CD4-positive, alpha-beta memory T cell (primary cell): ENCODE measurements around the gene HMGXB4. TPM values are rescaled to one million over a fixed set of nuclear protein-coding genes. Genes with fewer than 3 reads are reported as not detected.

Experiments used
- CTCF ChIA-PET: fragments of 350-600 bp; sonication (Branson Sonifier 250); formaldehyde crosslinking; loops from one replicate; lab custom pipeline; 2021; ENCODE audit warnings: inconsistent platforms; ENCODE audit not compliant: partially characterized antibody; lab: Charles Lee
- POLR2A ChIA-PET: fragments of 350-600 bp; sonication (Branson Sonifier 250); formaldehyde crosslinking; loops from one replicate; lab custom pipeline; 2021; ENCODE audit not compliant: partially characterized antibody; lab: Charles Lee
- DNase-seq, 5 donors: peaks; one replicate each; pipeline versions ENCODE4 v3.0.0 to v3.0.0-alpha.2; 2020 to 2022; ENCODE audit warnings: mixed read lengths in 1 of 5
- H3K27ac ChIP-seq: one replicate; pipeline ENCODE4 v1.7.0; 2013; ENCODE audit warnings: low read depth, low read length
- H3K27me3 ChIP-seq: 2 replicates; pipeline ENCODE4 v1.7.0; 2013; ENCODE audit warnings: mild to moderate bottlenecking, low read length, moderate library complexity; ENCODE audit not compliant: insufficient read depth
- H3K36me3 ChIP-seq: 2 replicates; pipeline ENCODE4 v1.7.0; 2013; ENCODE audit warnings: mild to moderate bottlenecking, low read length, moderate library complexity; ENCODE audit not compliant: insufficient read depth
- H3K4me1 ChIP-seq: 2 replicates; pipeline ENCODE4 v1.7.0; 2013; ENCODE audit warnings: mild to moderate bottlenecking, low read length, moderate library complexity; ENCODE audit not compliant: insufficient read depth
- H3K4me3 ChIP-seq, 2 donors: one replicate each; pipeline ENCODE4 v1.7.0; 2013; ENCODE audit warnings: low read length in 2 of 2, mild to moderate bottlenecking in 1 of 2
- H3K9me3 ChIP-seq, 2 donors: one replicate each; pipeline ENCODE4 v1.7.0; 2013; ENCODE audit warnings: low read length in 2 of 2, control low read depth in 1 of 2; ENCODE audit not compliant: control insufficient read depth in 1 of 2
- H3K27ac Mint-ChIP-seq, 7 donors: one replicate each; pipeline ENCODE4 v1.8.0; 2020 to 2021; ENCODE audit warnings: mixed read lengths in 7 of 7, mild to moderate bottlenecking in 6 of 7, inconsistent platforms in 3 of 7, moderate library complexity in 3 of 7
- H3K27me3 Mint-ChIP-seq, 2 donors: one replicate each; pipeline ENCODE4 v1.8.0; 2020 to 2021; ENCODE audit warnings: mixed read lengths in 2 of 2
- H3K36me3 Mint-ChIP-seq, 2 donors: one replicate each; pipeline ENCODE4 v1.8.0; 2020 to 2021; ENCODE audit warnings: mixed read lengths in 2 of 2, inconsistent platforms in 1 of 2, mild to moderate bottlenecking in 1 of 2
- H3K4me1 Mint-ChIP-seq, 4 donors: one replicate each; pipeline ENCODE4 v1.8.0; 2020 to 2021; ENCODE audit warnings: mixed read lengths in 4 of 4, mild to moderate bottlenecking in 1 of 4
- H3K4me3 Mint-ChIP-seq, 8 donors: one replicate each; pipeline ENCODE4 v1.8.0; 2020 to 2021; ENCODE audit warnings: mixed read lengths in 8 of 8, mild to moderate bottlenecking in 7 of 8, moderate library complexity in 6 of 8, inconsistent platforms in 3 of 8
- H3K9me3 Mint-ChIP-seq, 8 donors: one replicate each; pipeline ENCODE4 v1.8.0; 2020 to 2021; ENCODE audit warnings: mixed read lengths in 8 of 8, mild to moderate bottlenecking in 5 of 8, inconsistent platforms in 3 of 8, moderate library complexity in 1 of 8
- intact Hi-C: fragments of 100-400 bp; cut with micrococcal nuclease; formaldehyde crosslinking; loops from one replicate; pipeline ENCODE4 v1.15.1; 2023
- polyA plus RNA-seq, 2 donors: library from polyadenylated mRNA; unstranded; fragments of 300-500 nt; fragmentation: Illumina TruSeq; gene quantifications; one replicate each; pipeline ENCODE4 v1.2.3, GENCODE V29; 2021
- total RNA-seq, 2 experiments: library from RNA; stranded (reverse); gene quantifications; one replicate each; pipeline ENCODE4 v1.2.3, GENCODE V29; 2021

The HMGXB4 gene
- total and polyA plus RNA-seq, 4 experiments from 2014 or later: 8.7 to 25.3 (median 17.5) TPM

DNA sequence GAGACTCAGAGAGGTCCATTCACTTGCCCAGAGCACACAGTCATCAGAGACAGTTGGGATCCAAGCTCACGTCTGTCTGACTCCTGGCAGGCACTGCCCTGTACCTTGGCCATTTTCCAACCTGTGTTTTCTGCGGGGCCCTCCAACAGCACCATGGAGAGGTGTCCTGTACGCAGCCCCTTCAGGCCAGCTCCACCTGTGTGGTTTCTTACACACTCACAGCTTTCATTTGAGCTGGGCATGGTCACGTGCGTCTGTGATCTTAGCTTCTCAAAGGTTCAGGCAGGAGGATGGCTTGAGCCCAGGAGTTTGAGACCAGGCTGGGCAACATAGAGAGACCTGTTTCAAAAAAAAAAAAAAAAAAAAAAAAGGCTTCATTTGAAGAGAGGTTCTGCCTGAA is 66.8 kb downstream of the HMGXB4 start:
- Histone ChIP-seq H3K27ac (no peak overlapping the region), H3K27me3 (no peaks in the 10 kb centered on the region), H3K4me1 (peaks cover 10% of the 10 kb centered on the region), H3K36me3 (peaks cover 71% of the 10 kb centered on the region), H3K9me3 (no peaks in the 10 kb centered on the region), H3K4me3 (no peak overlapping the region)
- H3K36me3 Mint-ChIP-seq: peaks cover 45 to 75% of the 10 kb centered on the region in 2 donors
- ChIA-PET POLR2A (no interaction called here), CTCF (interaction anchor here (0.7 kb wide), 1 partner anchor 26 kb away, joined by 3 read pairs; no protein-coding TSS in a partner anchor)
- no peak overlapping the region for H3K4me3 Mint-ChIP-seq
- H3K4me1 Mint-ChIP-seq: peaks cover 1 to 17% (median 7%) of the 10 kb centered on the region in 4 donors
- no peak for DNase-seq
- no peaks in the 10 kb centered on the region for H3K27me3 Mint-ChIP-seq
- peaks cover 0 to 3% (median 0%) of the 10 kb centered on the region in 8 donors for H3K9me3 Mint-ChIP-seq
- H3K27ac Mint-ChIP-seq: no peak overlapping the region
- intact Hi-C loops: no loop called here

DNA sequence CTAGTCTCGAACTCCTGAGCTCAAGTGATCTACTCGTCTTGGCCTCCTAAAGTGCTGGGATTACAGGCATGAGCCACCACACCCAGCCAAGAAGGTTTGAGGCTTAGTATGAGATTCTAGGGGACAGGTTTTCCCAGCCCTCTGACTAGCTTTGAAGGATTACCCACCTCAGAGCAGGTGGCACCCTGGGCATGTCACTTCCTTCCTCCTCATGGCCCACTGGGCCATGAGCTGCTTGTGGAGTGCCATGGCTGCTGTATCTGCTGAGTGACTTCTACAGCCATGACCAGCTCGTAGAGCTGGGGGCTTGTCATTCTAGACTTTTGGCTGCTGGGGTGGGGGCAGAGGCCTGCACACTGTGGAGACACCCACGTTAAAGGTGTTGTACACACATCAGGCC is 67.5 kb downstream of the HMGXB4 start:
- no peaks in the 10 kb centered on the region for H3K9me3 ChIP-seq
- intact Hi-C loops: no loop called here
- POLR2A ChIA-PET: no interaction called here
- CTCF ChIA-PET: interaction anchor here (0.7 kb wide), 1 partner anchor 26 kb away, joined by 3 read pairs; no protein-coding TSS in a partner anchor
- peaks cover 5 to 23% (median 12%) of the 10 kb centered on the region in 4 donors for H3K4me1 Mint-ChIP-seq
- no peaks in the 10 kb centered on the region for H3K27me3 ChIP-seq
- peaks cover 45 to 74% of the 10 kb centered on the region in 2 donors for H3K36me3 Mint-ChIP-seq
- peaks cover 0 to 3% (median 0%) of the 10 kb centered on the region in 8 donors for H3K9me3 Mint-ChIP-seq
- H3K4me1 ChIP-seq: peaks cover 17% of the 10 kb centered on the region
- H3K27ac Mint-ChIP-seq: peak overlapping the region in 1 of 7 donors; percentile 7
- no peak for DNase-seq
- no peak overlapping the region for H3K27ac ChIP-seq
- peak overlapping the region in 1 of 8 donors; percentile 35 for H3K4me3 Mint-ChIP-seq
- no peak overlapping the region for H3K4me3 ChIP-seq
- no peaks in the 10 kb centered on the region for H3K27me3 Mint-ChIP-seq
- H3K36me3 ChIP-seq: peaks cover 65% of the 10 kb centered on the region

DNA sequence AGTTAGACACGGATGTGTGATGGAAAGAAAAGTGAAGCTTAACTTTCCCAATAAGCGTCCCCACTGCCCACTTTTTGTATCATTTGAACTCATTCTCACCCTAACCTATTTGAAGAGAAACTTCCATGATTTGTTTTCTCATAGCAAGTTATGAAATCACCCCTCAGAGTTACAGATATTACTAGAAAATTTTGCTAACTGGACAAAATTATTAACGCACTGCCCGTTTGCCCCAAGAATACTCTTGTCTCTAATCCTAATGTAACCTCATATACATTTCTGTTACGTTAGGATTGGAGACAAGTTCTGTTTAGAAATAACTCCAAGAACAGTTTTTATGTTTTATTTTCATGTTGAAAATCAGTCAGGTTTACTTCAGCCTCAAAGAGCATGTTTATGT is 67.9 kb downstream of the HMGXB4 start:
- peaks cover 22% of the 10 kb centered on the region for H3K4me1 ChIP-seq
- Mint-ChIP-seq H3K4me1 (peaks cover 7 to 27% (median 16%) of the 10 kb centered on the region in 4 donors), H3K36me3 (peaks cover 46 to 76% of the 10 kb centered on the region in 2 donors), H3K27ac (no peak overlapping the region), H3K4me3 (peak overlapping the region in 1 of 8 donors; percentile 35), H3K9me3 (peaks cover 0 to 3% (median 0%) of the 10 kb centered on the region in 8 donors), H3K27me3 (no peaks in the 10 kb centered on the region)
- H3K27ac ChIP-seq: no peak overlapping the region
- intact Hi-C loops: no loop called here
- H3K36me3 ChIP-seq: peaks cover 65% of the 10 kb centered on the region
- no peaks in the 10 kb centered on the region for H3K27me3 ChIP-seq
- H3K4me3 ChIP-seq: no peak overlapping the region
- ChIA-PET POLR2A (no interaction called here), CTCF (no interaction called here)
- DNase-seq: no peak
- H3K9me3 ChIP-seq: no peaks in the 10 kb centered on the region

DNA sequence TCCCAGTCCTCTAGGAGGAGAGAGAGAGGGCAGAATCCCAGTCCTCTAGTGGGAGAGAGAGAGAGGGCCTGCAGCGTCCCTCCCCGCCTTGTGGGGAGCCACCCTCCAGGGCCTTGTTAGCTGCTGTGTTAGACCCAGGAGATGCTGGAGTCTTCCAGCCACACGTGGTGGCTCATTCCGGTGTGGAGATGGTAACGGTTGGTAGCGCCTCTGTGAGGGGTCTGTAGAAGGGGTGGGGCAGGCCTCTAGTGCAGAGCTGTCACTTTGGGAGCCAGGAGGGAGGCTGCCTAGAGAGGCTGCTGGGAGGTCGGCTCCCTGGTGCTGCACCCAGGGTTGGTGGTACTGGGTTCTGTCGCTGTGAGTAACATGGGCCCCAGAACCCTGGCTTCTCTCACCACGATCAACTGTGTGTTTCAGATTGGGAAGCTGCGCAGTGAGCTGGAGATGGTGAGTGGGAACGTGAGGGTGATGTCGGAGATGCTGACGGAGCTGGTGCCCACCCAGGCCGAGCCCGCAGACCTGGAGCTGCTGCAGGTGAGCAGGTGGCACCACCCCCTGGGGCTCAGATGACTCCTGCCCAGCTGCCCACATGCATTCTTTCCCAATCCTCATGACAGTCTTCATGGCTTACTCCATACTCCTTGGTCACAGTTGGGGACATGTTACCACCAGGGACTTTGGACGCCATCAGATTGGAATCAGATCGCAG is 69.7 kb downstream of the HMGXB4 start:
- peaks cover 45 to 75% of the 10 kb centered on the region in 2 donors for H3K36me3 Mint-ChIP-seq
- Histone ChIP-seq H3K4me1 (peaks cover 28% of the 10 kb centered on the region), H3K4me3 (no peak overlapping the region), H3K27me3 (no peaks in the 10 kb centered on the region), H3K27ac (no peak overlapping the region), H3K9me3 (no peaks in the 10 kb centered on the region), H3K36me3 (peaks cover 71% of the 10 kb centered on the region)
- peaks cover 0 to 2% (median 0%) of the 10 kb centered on the region in 8 donors for H3K9me3 Mint-ChIP-seq
- no peak for DNase-seq
- intact Hi-C loops: no loop called here
- no peaks in the 10 kb centered on the region for H3K27me3 Mint-ChIP-seq
- H3K4me3 Mint-ChIP-seq: no peak overlapping the region
- H3K4me1 Mint-ChIP-seq: peaks cover 12 to 36% (median 23%) of the 10 kb centered on the region in 4 donors
- ChIA-PET POLR2A (interaction anchor here (1.2 to 1.3 kb wide), 2 partner anchors 16 to 27 kb away, joined by 3 to 6 read pairs; partner anchors contain the start of gene TOM1), CTCF (interaction anchor here (1.0 kb wide), 1 partner anchor 70 kb away, joined by 3 read pairs; the partner anchor contains the start of gene HMGXB4)
- H3K27ac Mint-ChIP-seq: peak overlapping the region in 3 of 7 donors; percentile 10 to 68 (median 25)

DNA sequence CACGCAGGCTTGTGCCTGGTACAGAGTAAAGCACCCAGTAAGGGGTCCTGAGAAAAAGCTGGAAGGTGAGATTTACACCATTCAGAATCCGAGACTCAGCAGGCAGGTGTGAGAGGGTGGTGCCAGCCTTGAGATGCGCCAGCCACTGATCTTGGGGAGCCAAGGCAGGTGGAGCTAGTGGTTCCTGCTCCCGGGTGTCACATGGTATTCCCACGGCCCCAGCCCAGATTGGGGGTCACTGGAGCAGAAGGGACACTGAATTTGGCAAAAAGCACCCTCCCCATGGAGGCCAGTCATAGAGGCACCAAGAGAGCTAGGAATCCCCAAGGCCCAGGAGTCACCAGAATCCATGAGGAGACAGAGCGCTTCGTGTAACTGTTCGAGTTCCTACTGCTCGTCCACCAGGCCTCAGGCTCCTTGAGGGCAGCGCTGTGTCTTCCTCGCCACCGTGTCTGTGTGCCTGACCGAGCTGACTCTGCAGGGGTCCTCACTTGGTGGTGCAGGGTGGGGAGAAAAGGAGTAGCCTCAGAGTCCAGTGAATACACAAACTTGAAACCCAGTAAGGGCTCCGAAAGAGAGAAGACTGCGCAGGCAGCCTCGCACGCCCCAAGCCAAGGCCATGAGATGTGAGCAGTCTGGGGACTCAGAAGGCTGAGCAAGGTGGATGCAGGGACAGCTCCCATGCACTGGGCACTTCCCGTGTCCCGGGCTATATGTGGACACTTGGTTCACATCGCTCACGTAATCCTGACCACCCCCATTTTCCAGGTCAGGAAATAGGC is 70.6 kb downstream of the HMGXB4 start:
- Mint-ChIP-seq H3K27me3 (no peaks in the 10 kb centered on the region), H3K9me3 (peaks cover 0 to 2% (median 0%) of the 10 kb centered on the region in 8 donors), H3K36me3 (peaks cover 39 to 75% of the 10 kb centered on the region in 2 donors), H3K4me3 (peak overlapping the region in 1 of 8 donors; percentile 9), H3K27ac (peak overlapping the region in 2 of 7 donors; percentile 12 to 65), H3K4me1 (peaks cover 12 to 42% (median 25%) of the 10 kb centered on the region in 4 donors)
- Histone ChIP-seq H3K4me1 (peaks cover 28% of the 10 kb centered on the region), H3K27ac (no peak overlapping the region), H3K4me3 (no peak overlapping the region), H3K36me3 (peaks cover 68% of the 10 kb centered on the region), H3K9me3 (no peaks in the 10 kb centered on the region), H3K27me3 (no peaks in the 10 kb centered on the region)
- intact Hi-C loops: no loop called here
- POLR2A ChIA-PET: interaction anchor here (1.2 to 1.3 kb wide), 2 partner anchors 17 to 28 kb away, joined by 3 to 6 read pairs; partner anchors contain the start of gene TOM1
- DNase-seq: no peak
- CTCF ChIA-PET: interaction anchor here (0.9 to 4.3 kb wide), 3 partner anchors 19 to 71 kb away, joined by 3 to 26 read pairs (median 3); partner anchors contain the start of genes HMGXB4 and TOM1

DNA sequence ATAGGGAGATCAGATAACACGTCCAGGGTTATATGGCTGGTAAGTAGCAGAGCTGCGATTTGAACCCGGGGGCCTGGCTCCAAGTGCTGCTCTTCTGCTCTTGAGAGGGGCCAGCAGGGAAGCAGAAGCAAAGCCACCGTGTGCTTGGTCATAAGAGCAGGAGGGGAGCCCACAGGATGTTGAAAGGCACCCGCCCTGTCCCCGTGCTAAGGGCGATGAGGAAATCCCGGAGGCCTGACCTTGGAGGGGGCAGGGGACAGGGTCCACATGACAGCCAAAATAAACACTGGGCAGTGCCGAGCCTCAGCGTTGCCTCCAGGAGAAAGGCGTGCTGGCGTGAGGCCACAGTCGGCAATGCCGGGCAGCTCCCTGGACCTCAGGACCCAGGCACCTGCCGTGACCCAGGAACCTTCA is 71.2 kb downstream of the HMGXB4 start:
- no peak overlapping the region for H3K4me3 ChIP-seq
- CTCF ChIA-PET: interaction anchor here (0.9 to 4.3 kb wide), 4 partner anchors 18 to 178 kb away, joined by 3 to 26 read pairs (median 3); partner anchors contain the start of gene TOM1
- H3K4me1 ChIP-seq: peaks cover 31% of the 10 kb centered on the region
- POLR2A ChIA-PET: interaction anchor here (1.2 kb wide), 1 partner anchor 18 kb away, joined by 3 read pairs; no protein-coding TSS in a partner anchor
- peak overlapping the region in 1 of 7 donors; percentile 12 for H3K27ac Mint-ChIP-seq
- H3K27me3 Mint-ChIP-seq: no peaks in the 10 kb centered on the region
- no peak for DNase-seq
- H3K4me1 Mint-ChIP-seq: peaks cover 12 to 44% (median 26%) of the 10 kb centered on the region in 4 donors
- no peak overlapping the region for H3K27ac ChIP-seq
- H3K36me3 Mint-ChIP-seq: peaks cover 33 to 75% of the 10 kb centered on the region in 2 donors
- H3K9me3 Mint-ChIP-seq: peaks cover 0 to 2% (median 0%) of the 10 kb centered on the region in 8 donors
- H3K9me3 ChIP-seq: no peaks in the 10 kb centered on the region
- no peaks in the 10 kb centered on the region for H3K27me3 ChIP-seq
- H3K36me3 ChIP-seq: peaks cover 66% of the 10 kb centered on the region
- intact Hi-C loops: no loop called here
- H3K4me3 Mint-ChIP-seq: no peak overlapping the region
